Muscle layer of colon (tissue), 2 donors: Measurements from ENCODE around the gene NPAS2.

ENCODE experiments used
- H3K27ac ChIP-seq: one replicate; pipeline ENCODE4 v1.7.0; 2013; ENCODE audit warnings: low read depth, mild to moderate bottlenecking, low read length, moderate library complexity
- H3K27me3 ChIP-seq, 2 donors: one replicate each; pipeline ENCODE4 v1.7.0; 2013; ENCODE audit warnings: low read length in 2 of 2, mild to moderate bottlenecking in 2 of 2; ENCODE audit not compliant: insufficient read depth in 2 of 2, control insufficient read depth in 1 of 2
- H3K36me3 ChIP-seq: one replicate; pipeline ENCODE4 v1.7.0; 2013; ENCODE audit warnings: mild to moderate bottlenecking, low read length; ENCODE audit not compliant: insufficient read depth
- H3K4me1 ChIP-seq: one replicate; pipeline ENCODE4 v1.7.0; 2013; ENCODE audit warnings: mild to moderate bottlenecking, low read length; ENCODE audit not compliant: insufficient read depth
- H3K4me3 ChIP-seq, 2 donors: one replicate each; pipeline ENCODE4 v1.7.0; 2013; ENCODE audit warnings: low read length in 2 of 2, low read depth in 1 of 2, mild to moderate bottlenecking in 1 of 2, moderate library complexity in 1 of 2
- H3K9ac ChIP-seq: one replicate; pipeline ENCODE4 v1.7.0; 2013; ENCODE audit warnings: low read length
- H3K9me3 ChIP-seq: one replicate; pipeline ENCODE4 v1.7.0; 2013; ENCODE audit warnings: mild to moderate bottlenecking, low read length
- donor health status: abdominal sarcoma.
- donor health status: Adenocarcinoma of cecum.

The NPAS2 gene

DNA sequence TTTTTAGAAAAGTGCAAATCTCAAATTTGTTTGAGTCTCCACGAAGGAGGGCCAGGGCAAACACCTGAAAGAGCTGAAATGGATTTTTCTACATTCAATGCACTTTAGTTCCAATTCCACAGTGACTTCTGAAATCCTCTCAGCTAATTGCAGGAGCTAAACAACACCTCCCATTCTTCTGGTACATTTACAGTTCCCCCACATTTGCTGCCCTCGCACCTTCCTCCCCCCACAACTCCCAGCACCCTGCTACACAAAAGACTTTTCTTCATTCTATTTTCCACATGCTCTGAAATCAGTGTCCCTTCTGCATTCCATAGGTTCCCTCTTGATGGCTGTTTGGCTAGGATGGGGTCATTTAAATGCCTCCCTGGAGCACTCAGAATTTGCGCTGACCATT, 5.9 kb upstream of the NPAS2 start:
- H3K4me1 ChIP-seq: peaks cover 8% of the 10 kb centered on the region
- no peak overlapping the region for H3K9ac ChIP-seq
- no peaks in the 10 kb centered on the region for H3K9me3 ChIP-seq
- no peaks in the 10 kb centered on the region for H3K36me3 ChIP-seq
- no peak overlapping the region for H3K4me3 ChIP-seq
- no peaks in the 10 kb centered on the region for H3K27me3 ChIP-seq
- no peak overlapping the region for H3K27ac ChIP-seq

DNA sequence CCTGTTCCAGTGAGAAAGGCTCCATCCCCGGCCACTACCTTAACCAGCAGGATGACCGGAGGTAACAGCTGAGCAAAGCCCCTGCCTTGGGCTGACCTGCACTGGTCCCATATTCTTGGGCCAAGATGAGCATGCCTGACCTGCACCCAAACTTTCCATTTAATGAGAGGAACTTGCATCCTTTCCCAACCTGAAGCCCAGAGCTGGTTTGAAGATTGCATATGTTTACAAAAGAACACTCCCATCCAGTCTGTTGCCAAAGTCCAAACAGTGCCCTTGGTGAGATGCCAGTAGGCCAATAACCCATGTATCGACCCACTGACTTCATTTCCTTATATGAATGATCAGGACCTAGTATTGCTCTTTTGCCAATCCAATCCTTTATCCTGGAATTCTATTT, 5.5 kb upstream of the NPAS2 start:
- H3K27me3 ChIP-seq: no peaks in the 10 kb centered on the region
- H3K36me3 ChIP-seq: no peaks in the 10 kb centered on the region
- H3K27ac ChIP-seq: no peak overlapping the region
- no peak overlapping the region for H3K4me3 ChIP-seq
- H3K9me3 ChIP-seq: no peaks in the 10 kb centered on the region
- H3K9ac ChIP-seq: no peak overlapping the region
- peaks cover 8% of the 10 kb centered on the region for H3K4me1 ChIP-seq

DNA sequence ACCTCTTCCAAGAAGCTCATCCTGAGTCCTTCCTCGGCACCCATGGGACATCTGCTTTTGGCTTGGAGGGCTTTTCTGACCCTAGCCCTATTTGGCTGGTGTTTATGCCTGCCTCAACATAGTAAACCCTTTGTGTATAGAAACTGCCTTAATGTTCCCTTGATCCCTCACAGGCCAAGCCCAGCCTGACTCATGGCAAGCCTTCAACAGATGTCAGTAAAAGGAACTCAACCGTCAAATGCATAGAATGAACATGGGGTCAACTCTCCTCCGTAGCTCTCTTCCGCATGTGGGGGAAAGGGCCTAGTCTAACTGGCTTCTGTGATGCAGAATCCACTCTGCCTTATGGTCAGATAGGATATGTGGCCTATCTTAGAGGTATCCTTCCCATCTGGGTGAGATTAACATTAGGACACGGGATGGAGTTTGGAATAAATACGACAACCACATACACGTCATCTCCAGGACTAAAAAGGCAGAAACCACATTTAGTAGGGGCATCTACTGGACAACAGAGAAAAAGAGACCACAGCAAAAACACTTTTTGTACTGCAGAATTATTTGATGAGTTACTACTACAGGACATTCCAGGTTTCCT, 2.5 kb upstream of the NPAS2 start:
- Histone ChIP-seq H3K27ac (no peak overlapping the region), H3K4me3 (no peak overlapping the region), H3K27me3 (no peaks in the 10 kb centered on the region), H3K9ac (no peak overlapping the region), H3K36me3 (no peaks in the 10 kb centered on the region), H3K4me1 (peaks cover 12% of the 10 kb centered on the region), H3K9me3 (no peaks in the 10 kb centered on the region)

DNA sequence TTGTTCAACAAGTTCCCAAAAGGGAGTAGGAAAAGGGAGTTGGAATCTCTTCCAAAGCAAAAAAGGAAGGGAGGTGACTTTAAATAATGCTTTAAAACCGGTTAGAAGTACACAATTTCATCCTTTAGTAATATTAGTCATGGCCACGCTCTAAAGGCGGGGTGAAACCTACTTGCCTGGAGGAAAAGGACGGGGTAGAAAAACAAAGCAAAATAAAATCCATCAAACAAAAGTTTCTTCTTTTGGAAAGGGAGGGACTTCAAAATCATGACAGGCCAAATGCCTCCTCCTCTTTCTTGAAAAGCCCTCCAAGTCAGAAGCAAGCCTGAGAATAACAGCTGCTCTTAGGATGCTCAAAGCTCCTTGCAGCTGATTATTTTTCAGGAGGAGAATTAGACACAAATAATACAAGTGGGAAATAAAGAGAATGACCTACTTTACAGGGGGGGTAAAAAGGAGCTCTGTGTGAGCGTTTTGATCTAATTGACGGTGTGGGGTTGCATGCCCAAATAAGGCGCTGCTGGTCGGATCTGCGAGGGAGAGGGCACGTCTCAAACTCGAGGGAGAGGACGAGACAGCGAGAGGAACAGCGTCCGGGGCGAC, 1.8 kb upstream of the NPAS2 start:
- peak overlapping the region; percentile 42 for H3K9ac ChIP-seq
- no peaks in the 10 kb centered on the region for H3K36me3 ChIP-seq
- H3K27me3 ChIP-seq: no peaks in the 10 kb centered on the region
- peaks cover 12% of the 10 kb centered on the region for H3K4me1 ChIP-seq
- peak overlapping the region; percentile 21 for H3K27ac ChIP-seq
- H3K9me3 ChIP-seq: no peaks in the 10 kb centered on the region
- peak overlapping the region; percentile 41 to 57 for H3K4me3 ChIP-seq

DNA sequence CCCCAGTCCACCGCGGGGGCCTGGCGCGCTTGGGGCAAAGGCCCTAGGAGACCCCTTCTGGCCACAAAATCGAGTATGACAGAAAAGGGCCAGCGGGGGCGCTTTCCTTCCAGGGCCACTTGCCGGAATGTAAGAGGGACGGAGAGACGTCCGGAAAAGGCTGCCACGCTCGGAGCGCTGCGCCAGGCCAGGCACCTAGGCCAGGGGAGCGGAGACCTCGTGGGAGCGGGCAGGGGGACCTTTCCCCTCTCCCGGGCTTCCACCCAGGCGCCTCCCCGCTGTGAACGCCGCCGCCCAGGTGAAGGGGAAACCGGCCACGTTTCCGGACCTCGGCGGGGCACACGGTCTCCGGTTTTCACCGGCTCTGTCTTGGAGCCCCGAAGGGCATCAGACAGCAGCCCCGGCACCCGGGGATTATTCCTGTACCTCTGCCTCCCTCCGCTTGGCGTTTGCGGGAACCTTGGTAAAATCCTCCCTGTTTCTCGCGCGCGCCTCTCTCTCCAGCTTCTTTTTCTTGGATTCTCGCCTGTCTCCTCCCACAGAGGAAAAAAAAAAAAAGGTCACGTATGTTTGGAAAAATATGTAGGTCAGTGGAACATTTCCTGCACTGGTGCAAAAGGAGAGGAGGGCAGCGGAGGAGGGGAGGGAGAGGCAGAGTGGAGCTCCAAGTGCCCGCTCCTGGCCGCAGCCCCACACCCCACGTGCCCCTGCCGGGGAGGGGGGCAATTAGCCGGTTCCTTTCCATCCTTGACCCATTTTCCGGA, 1.2 kb upstream of the NPAS2 start:
- Histone ChIP-seq H3K9me3 (no peaks in the 10 kb centered on the region), H3K4me3 (peak overlapping the region; percentile 41 to 57), H3K27ac (peak overlapping the region; percentile 27), H3K27me3 (no peaks in the 10 kb centered on the region), H3K9ac (peak overlapping the region; percentile 42), H3K4me1 (peaks cover 9% of the 10 kb centered on the region), H3K36me3 (no peaks in the 10 kb centered on the region)

DNA sequence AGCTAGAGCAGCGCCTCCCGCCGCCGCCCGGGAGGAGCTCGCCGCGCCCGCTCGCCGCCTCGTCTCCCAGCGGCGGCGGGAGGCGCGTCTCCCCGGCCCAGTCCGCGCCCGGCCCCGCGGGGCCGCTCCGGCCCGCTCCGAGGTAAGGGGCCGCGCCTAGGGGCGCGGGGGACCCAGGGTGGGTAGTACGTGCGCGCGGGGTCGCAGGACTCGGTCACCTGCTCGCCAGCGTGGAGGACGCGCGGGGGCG, 259 bp downstream of the NPAS2 start:
- H3K9ac ChIP-seq: no peak overlapping the region

DNA sequence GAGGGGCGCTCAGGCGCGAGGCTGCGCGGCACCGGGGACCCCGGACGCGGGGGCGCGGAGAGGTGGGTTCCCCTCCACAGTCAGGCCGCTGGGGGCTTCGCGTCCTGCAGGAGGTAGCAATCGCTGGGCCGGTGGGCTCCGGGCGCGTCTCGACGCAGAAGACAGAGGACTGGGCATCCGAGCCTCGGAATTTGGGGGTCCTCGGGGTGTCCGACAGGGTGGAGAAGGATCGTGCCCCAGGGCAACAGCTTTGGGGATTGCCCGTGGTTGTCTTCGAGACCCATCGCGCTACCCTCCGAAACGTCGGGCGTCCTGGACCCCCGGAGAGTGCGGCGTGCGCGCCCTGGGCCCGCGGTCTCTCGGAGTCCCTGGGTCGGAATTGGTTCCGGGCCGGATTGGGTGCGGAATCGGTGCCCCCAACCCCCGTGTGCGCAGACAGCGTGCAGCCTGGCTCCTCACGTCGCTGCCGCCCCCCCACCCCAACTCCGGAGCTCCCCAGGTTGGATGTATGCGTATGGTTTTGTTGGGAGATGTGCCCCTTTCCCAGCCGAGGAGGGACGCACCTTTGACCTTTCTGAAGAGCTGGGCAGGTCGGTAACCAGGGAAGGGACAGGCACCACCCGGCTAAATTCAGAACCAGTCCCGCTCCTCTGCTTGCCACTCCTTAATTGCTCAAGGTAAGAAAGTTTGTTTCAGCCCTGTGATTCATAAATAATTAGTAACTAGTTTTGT, 750 bp downstream of the NPAS2 start:
- Histone ChIP-seq H3K4me3 (peak overlapping the region; percentile 58 to 61), H3K9ac (no peak overlapping the region), H3K4me1 (peaks cover 5% of the 10 kb centered on the region), H3K9me3 (no peaks in the 10 kb centered on the region), H3K27ac (no peak overlapping the region), H3K36me3 (no peaks in the 10 kb centered on the region), H3K27me3 (no peaks in the 10 kb centered on the region)

More for the DNA sequence above, 259 bp downstream of the NPAS2 start:
- no peaks in the 10 kb centered on the region for H3K9me3 ChIP-seq
- no peaks in the 10 kb centered on the region for H3K27me3 ChIP-seq
- H3K27ac ChIP-seq: no peak overlapping the region
- H3K4me1 ChIP-seq: peaks cover 5% of the 10 kb centered on the region
- H3K36me3 ChIP-seq: no peaks in the 10 kb centered on the region
- peak overlapping the region; percentile 58 to 61 for H3K4me3 ChIP-seq

DNA sequence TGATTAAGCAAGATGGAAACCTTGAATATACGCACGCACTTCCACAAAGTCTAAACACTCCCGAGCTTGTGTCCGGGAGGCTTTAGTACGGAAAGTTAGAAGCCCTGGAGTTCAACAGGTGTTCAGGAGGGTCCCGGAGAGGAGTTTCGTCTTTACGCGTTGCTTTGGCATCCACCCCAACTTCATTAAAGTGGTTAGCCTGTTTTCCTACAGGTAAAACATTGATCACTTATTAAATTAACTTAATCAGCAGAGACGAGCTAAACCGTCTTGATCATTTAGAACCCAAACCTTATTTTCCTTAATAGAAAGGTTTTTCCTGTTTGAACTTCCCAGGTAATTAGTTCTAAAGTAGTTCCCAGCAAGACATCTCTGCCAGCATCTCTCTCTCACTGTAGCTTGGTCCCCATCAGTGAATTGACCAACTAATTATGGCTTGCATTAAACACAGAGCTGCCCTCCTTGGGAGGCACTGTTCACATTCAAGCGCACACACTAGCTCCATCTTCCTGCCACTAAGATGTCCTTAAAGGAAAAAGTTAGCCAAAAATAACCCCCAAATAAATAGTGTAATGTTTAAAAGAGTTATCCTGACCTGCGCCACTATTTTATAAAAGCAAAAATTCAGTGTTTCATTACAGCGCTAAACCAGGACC, 1.4 kb downstream of the NPAS2 start:
- peak overlapping the region in 1 of 2 donors; percentile 58 for H3K4me3 ChIP-seq
- no peaks in the 10 kb centered on the region for H3K27me3 ChIP-seq
- H3K9ac ChIP-seq: no peak overlapping the region
- no peaks in the 10 kb centered on the region for H3K9me3 ChIP-seq
- no peak overlapping the region for H3K27ac ChIP-seq
- no peaks in the 10 kb centered on the region for H3K36me3 ChIP-seq
- H3K4me1 ChIP-seq: peaks cover 5% of the 10 kb centered on the region

DNA sequence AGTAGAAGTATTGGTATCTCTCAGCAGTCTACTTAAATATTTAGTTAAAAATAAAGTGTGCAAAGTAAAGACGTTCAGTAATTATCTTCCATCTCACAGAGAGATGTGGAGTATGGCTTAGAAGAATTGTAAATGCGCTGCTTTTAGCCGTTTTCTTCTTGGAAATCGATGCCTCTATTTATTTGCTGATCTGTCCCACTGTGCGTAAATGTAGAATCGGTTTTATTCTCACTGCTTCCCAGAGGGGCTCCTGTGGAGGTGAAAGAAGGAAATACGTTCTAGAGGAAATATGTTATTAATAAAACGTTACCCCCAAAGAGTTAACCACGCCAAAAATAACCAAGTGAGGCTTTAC, 1.9 kb downstream of the NPAS2 start:
- no peaks in the 10 kb centered on the region for H3K9me3 ChIP-seq
- no peak overlapping the region for H3K4me3 ChIP-seq
- no peak overlapping the region for H3K27ac ChIP-seq
- H3K9ac ChIP-seq: no peak overlapping the region
- peaks cover 5% of the 10 kb centered on the region for H3K4me1 ChIP-seq
- H3K27me3 ChIP-seq: no peaks in the 10 kb centered on the region
- H3K36me3 ChIP-seq: no peaks in the 10 kb centered on the region

DNA sequence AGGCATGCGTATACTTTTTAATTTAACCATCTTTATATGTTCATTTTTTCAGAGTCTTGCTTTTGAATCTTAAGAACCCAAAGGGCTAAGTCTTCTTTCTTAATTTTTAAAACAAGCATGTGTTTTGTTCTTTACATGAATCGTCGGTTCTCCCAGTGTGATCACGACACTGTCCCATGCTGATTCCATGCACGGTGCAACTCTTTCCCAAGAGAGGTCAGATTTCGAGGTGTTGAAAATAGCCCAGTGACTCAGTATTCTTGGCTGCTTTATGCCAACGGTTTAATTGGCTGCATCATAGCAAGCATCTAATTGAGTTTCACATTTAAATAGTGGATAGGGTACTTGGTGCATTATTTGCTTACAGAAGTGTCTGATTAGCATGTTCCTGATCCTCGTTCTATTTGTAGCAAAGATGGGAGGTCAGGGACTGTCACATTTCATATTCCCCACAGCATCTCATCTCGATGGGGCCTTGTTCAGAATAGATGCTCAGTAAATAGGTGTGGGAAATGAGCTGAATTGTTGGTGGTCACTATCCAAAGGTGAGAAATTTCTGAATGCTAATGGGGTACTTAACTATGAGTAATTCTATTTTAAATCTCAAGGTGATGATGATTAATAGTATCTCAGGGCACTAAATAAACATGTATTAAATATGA, 2.8 kb downstream of the NPAS2 start:
- Histone ChIP-seq H3K4me3 (no peak overlapping the region), H3K4me1 (peaks cover 5% of the 10 kb centered on the region)

More for the DNA sequence above, 2.8 kb downstream of the NPAS2 start:
- H3K9me3 ChIP-seq: no peaks in the 10 kb centered on the region
- H3K9ac ChIP-seq: no peak overlapping the region
- H3K27ac ChIP-seq: no peak overlapping the region
- no peaks in the 10 kb centered on the region for H3K27me3 ChIP-seq
- no peaks in the 10 kb centered on the region for H3K36me3 ChIP-seq
